ENCODE data around the gene MLLT3. TPM values are rescaled to one million over a fixed set of nuclear protein-coding genes. Genes with fewer than 3 reads are reported as not detected.

MLLT3 gene
- total and polyA plus RNA-seq, 2 of the 8 experiments (the other 6 are each of a cell fraction or from before 2014, with no cell fraction given), result 5.9 to 9.6 TPM

DNA sequence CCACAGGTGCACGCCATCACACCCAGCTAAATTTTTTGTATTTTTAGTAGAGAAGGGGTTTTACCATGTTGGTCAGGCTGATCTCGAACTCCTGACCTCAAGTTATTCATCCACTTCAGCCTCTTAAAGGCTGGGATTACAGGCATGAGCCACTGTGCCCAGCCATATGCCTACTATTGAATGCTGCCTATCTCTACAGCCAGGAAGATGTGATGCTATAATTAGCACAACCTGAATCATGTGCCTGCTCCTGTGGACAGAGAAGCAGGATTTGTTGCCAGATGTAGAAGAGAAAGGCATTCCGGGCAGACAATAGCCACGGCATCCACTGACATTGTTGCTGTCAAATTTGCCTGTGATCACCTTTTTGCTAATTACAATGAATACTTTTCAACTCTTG, 24.4 kb upstream of the MLLT3 start:
- Histone ChIP-seq H2AFZ (ENCODE audit: low read length) (no peak overlapping the region), H3K79me2 (ENCODE audit: control insufficient read depth in 1 of 2, insufficient read depth in 2 of 2, low read length in 2 of 2) (no peaks in the 10 kb centered on the region), H2BK12ac (ENCODE audit: low read depth, low read length) (no peak overlapping the region), H4K5ac (ENCODE audit: insufficient read length, low read depth, low read length) (no peak overlapping the region), H3K27me3 (replicated peaks in 1 of 4; ENCODE audit: control insufficient read depth in 3 of 4, extremely low read depth in 1 of 4, insufficient read depth in 3 of 4, low read length in 3 of 4) (no peaks in the 10 kb centered on the region), H3K27ac (ENCODE audit: low read depth, low read length) (no peak overlapping the region), H3K9me3 (ENCODE audit: insufficient read depth in 2 of 2, low read depth in 1 of 2, low read length in 1 of 2) (no peaks in the 10 kb centered on the region), H2BK15ac (ENCODE audit: low read length) (no peak overlapping the region), H3K4me1 (replicated peaks in 1 of 4; ENCODE audit: control insufficient read depth in 3 of 4, insufficient read depth in 4 of 4, low read length in 3 of 4) (no peaks in the 10 kb centered on the region), H2BK120ac (replicated peaks; ENCODE audit: low read depth, low read length) (no peak overlapping the region), H4K8ac (ENCODE audit: extremely low read depth, insufficient read depth, low read length) (no peak overlapping the region), H3K23me2 (ENCODE audit: low read depth, low read length) (peaks cover 2% of the 10 kb centered on the region; the same call in 1 of the 2 replicates), H3K56ac (replicated peaks; ENCODE audit: insufficient read length, low read depth, low read length) (no peak overlapping the region), H3K79me1 (ENCODE audit: low read depth, low read length) (no peaks in the 10 kb centered on the region), H3K23ac (ENCODE audit: insufficient read length) (no peak overlapping the region), H3K9ac (replicated peaks in 1 of 4; ENCODE audit: extremely low read depth in 1 of 4, low read depth in 3 of 4, low read length in 3 of 4) (no peak overlapping the region), H3K36me3 (ENCODE audit: control insufficient read depth in 2 of 4, insufficient read depth in 4 of 4, low read length in 3 of 4) (no peaks in the 10 kb centered on the region), H2BK5ac (ENCODE audit: low read depth, low read length) (no peak overlapping the region), H3K4ac (replicated peaks; ENCODE audit: insufficient read length, low read depth, low read length) (no peak overlapping the region), H3K14ac (ENCODE audit: insufficient read length) (no peak overlapping the region), H2AK5ac (ENCODE audit: low read depth, low read length) (no peak overlapping the region), H3K18ac (ENCODE audit: extremely low read depth, low read length) (no peak overlapping the region), H4K91ac (replicated peaks; ENCODE audit: insufficient read length, low read length) (no peak overlapping the region), H4K20me1 (replicated peaks in 1 of 2; ENCODE audit: control insufficient read depth in 1 of 2, insufficient read depth in 2 of 2, low read length in 2 of 2) (no peaks in the 10 kb centered on the region), H3K4me2 (ENCODE audit: insufficient read depth in 1 of 2, low read depth in 2 of 2, low read length in 2 of 2) (no peak overlapping the region), H3K4me3 (ENCODE audit: extremely low read depth in 1 of 4, insufficient read depth in 2 of 4, low read depth in 3 of 4, low read length in 4 of 4) (no peak overlapping the region), H2BK20ac (ENCODE audit: low read length) (no peak overlapping the region)
- DNase-seq (ENCODE audit: low read depth in 1 of 2, low spot score in 2 of 2) (no peak), FAIRE-seq (no peak)
- WGBS, 2 experiments (ENCODE audit: extremely low coverage in 1 of 2, insufficient coverage in 1 of 2, insufficient read length in 1 of 2, insufficient replicate concordance in 2 of 2, low coverage in 1 of 2, low lambda C conversion rate in 2 of 2, missing lambda C conversion rate in 1 of 2), result 90% methylated on average over 4 of the region's 4 CpGs; no CpG with 5 or more reads in 1 of the 2 experiments
- ChIA-PET CTCF (ENCODE audit: partially characterized antibody) (interaction anchor here (0.6 kb wide), 1 partner anchor 346 kb away, joined by 6 read pairs; no protein-coding TSS in a partner anchor), POLR2A (ENCODE audit: partially characterized antibody) (interaction anchor here (2.6 kb wide), 1 partner anchor 12 kb away, joined by 14 read pairs; no protein-coding TSS in a partner anchor)
- TF ChIP-seq TBP (IDR thresholded peaks at IDR 0.05; ENCODE audit: low read depth, low read length), result no peak
- no peak for TF ChIP-seq SRF (IDR thresholded peaks at IDR 0.05; ENCODE audit: low read depth, low read length)

Measured in H1 (cell line).